Glomerular visceral epithelial cell (primary cell): ENCODE results near the gene OR52K1.
"Not testable (repeated sequence)": the region's sequence is repeated elsewhere in the genome, so short reads cannot be mapped to it uniquely, and the experiment has no call there.

Experiments
- DNase-seq: peaks from one replicate; pipeline ENCODE4 v3.0.0-alpha.2; 2016; ENCODE audit errors: extremely low spot score

Gene OR52K1

GRCh38 chr11:4491878-4492606 is 9.6 kb downstream of the OR52K1 start:
- no peak for DNase-seq

- DNase-seq, result no peak
Observed at GRCh38 chr11:4493480-4493818, 11.0 kb downstream of the OR52K1 start.

- DNase-seq, result no peak
Observed at GRCh38 chr11:4495487-4495886, 13.0 kb downstream of the OR52K1 start.

GRCh38 chr11:4495986-4496385 is 13.5 kb downstream of the OR52K1 start:
- no peak for DNase-seq

- DNase-seq, result no peak
Observed at GRCh38 chr11:4496557-4497248, 14.3 kb downstream of the OR52K1 start.

- DNase-seq, result no peak
Observed at GRCh38 chr11:4508886-4509285, 26.4 kb downstream of the OR52K1 start.

- no peak for DNase-seq
Observed at GRCh38 chr11:4511282-4512245, 29.1 kb downstream of the OR52K1 start.

- no peak for DNase-seq
Observed at GRCh38 chr11:4514196-4514595, 31.8 kb downstream of the OR52K1 start.

- DNase-seq, result no peak
Observed at GRCh38 chr11:4522339-4522738, 39.9 kb downstream of the OR52K1 start.

GRCh38 chr11:4522752-4523151 is 40.3 kb downstream of the OR52K1 start:
- no peak for DNase-seq

- DNase-seq, result no peak
Observed at GRCh38 chr11:4523666-4524065, 41.2 kb downstream of the OR52K1 start.

GRCh38 chr11:4527926-4528325 is 45.5 kb downstream of the OR52K1 start:
- no peak for DNase-seq

- DNase-seq, result not testable (repeated sequence)
Observed at GRCh38 chr11:4531686-4532085, 49.2 kb downstream of the OR52K1 start.

GRCh38 chr11:4539603-4540219 is 57.3 kb downstream of the OR52K1 start:
- DNase-seq, result peak; percentile 15

- DNase-seq, result no peak
Observed at GRCh38 chr11:4541071-4541470, 58.6 kb downstream of the OR52K1 start.
